Natural killer cell (primary cell): ENCODE results near the gene LIPG. TPM values are rescaled to one million over a fixed set of nuclear protein-coding genes. Genes with fewer than 3 reads are reported as not detected.

Experiments used
- ATAC-seq, 3 donors: fragments of 150-1000 bp in 2 of 3; fragments of 200-7000 bp in 1 of 3; cut with Tn5 transposase; 1 replicate in 1 of 3; 2 replicates in 2 of 3; pipeline ENCODE4 v1.10.0; 2021; ENCODE audit warnings: mild to moderate bottlenecking in 2 of 3, moderate library complexity in 2 of 3
- DNase-seq, 2 donors: peaks; one replicate each; pipeline versions ENCODE4 v3.0.0 to v3.0.0-alpha.2; 2013 to 2021; ENCODE audit warnings: mixed read lengths in 1 of 2
- H3K27ac ChIP-seq: one replicate; pipeline ENCODE4 v1.5.1; 2013; ENCODE audit warnings: mild to moderate bottlenecking, low read length
- H3K27me3 ChIP-seq: one replicate; pipeline ENCODE4 v1.6.1; 2013; ENCODE audit warnings: low read length; ENCODE audit not compliant: control insufficient read depth, insufficient read depth
- H3K36me3 ChIP-seq: one replicate; pipeline ENCODE4 v1.6.1; 2013; ENCODE audit warnings: low read length; ENCODE audit not compliant: control insufficient read depth, insufficient read depth
- H3K4me1 ChIP-seq: one replicate; pipeline ENCODE4 v1.6.1; 2013; ENCODE audit warnings: low read length; ENCODE audit not compliant: control insufficient read depth, insufficient read depth
- H3K4me3 ChIP-seq: one replicate; pipeline ENCODE4 v1.5.1; 2013; ENCODE audit warnings: low read length
- H3K9me3 ChIP-seq: one replicate; pipeline ENCODE4 v1.6.1; 2013; ENCODE audit warnings: low read length; ENCODE audit not compliant: control insufficient read depth, insufficient read depth
- H3K27ac Mint-ChIP-seq, 2 donors: one replicate each; pipeline ENCODE4 v1.8.0; 2022; ENCODE audit warnings: mild to moderate bottlenecking in 2 of 2, mixed read lengths in 2 of 2, moderate library complexity in 1 of 2
- H3K27me3 Mint-ChIP-seq, 2 donors: one replicate each; pipeline ENCODE4 v1.8.0; 2022; ENCODE audit warnings: low read depth in 2 of 2, mixed read lengths in 2 of 2
- H3K36me3 Mint-ChIP-seq: one replicate; pipeline ENCODE4 v1.8.0; 2022; ENCODE audit warnings: mixed read lengths
- H3K4me1 Mint-ChIP-seq, 2 donors: one replicate each; pipeline ENCODE4 v1.8.0; 2022; ENCODE audit warnings: mixed read lengths in 2 of 2
- H3K4me3 Mint-ChIP-seq: one replicate; pipeline ENCODE4 v1.8.0; 2022; ENCODE audit warnings: mild to moderate bottlenecking, moderate library complexity, mixed read lengths
- H3K9me3 Mint-ChIP-seq, 2 donors: one replicate each; pipeline ENCODE4 v1.8.0; 2022; ENCODE audit warnings: mixed read lengths in 2 of 2
- WGBS: methylation state at CpG from one replicate; pipeline ENCODE4 v1.1.7; 2013; ENCODE audit warnings: missing lambda C conversion rate; ENCODE audit not compliant: insufficient coverage; 5-methylcytosine and 5-hydroxymethylcytosine counted together
- intact Hi-C: fragments of 100-400 bp; cut with micrococcal nuclease; formaldehyde crosslinking; loops from one replicate; pipeline ENCODE4 v1.14.2; 2022
- total RNA-seq, 4 donors: library from RNA; stranded (reverse); fragments of 120-200 nt in 1 of 4; gene quantifications; one replicate each; pipeline versions ENCODE4 v1.2.3 to v1.2.4, GENCODE V29; 2013 to 2022
- TF ChIP-seq, protein P1 (sequence below): fragments of 200-600 bp; IDR thresholded peaks from one replicate; pipeline ENCODE4 v1.8.0; 2022; ENCODE audit warnings: antibody characterized with exemption

Gene LIPG
- total RNA-seq, 3 donors from 2014 or later (not counting 1 experiment from before 2014, with no cell fraction given) = 0.48 TPM; not detected in 2

DNA sequence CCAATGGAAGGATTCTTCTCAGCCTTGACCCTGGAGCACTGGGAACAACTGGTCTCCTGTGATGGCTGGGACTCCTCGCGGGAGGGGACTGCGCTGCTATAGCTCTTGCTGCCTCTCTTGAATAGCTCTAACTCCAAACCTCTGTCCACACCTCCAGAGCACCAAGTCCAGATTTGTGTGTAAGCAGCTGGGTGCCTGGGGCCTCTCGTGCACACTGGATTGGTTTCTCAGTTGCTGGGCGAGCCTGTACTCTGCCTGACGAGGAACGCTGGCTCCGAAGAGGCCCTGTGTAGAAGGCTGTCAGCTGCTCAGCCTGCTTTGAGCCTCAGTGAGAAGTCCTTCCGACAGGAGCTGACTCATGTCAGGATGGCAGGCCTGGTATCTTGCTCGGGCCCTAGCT, 28.8 kb downstream of the LIPG start:
- Mint-ChIP-seq H3K36me3 (no peaks in the 10 kb centered on the region), H3K4me3 (no peak overlapping the region), H3K4me1 (no peaks in the 10 kb centered on the region), H3K9me3 (no peaks in the 10 kb centered on the region), H3K27ac (no peak overlapping the region), H3K27me3 (peaks cover 4 to 16% of the 10 kb centered on the region in 2 donors)
- 91% methylated on average over 10 of the region's 10 CpGs for WGBS
- intact Hi-C loops = no loop called here
- H3K27me3 ChIP-seq = no peaks in the 10 kb centered on the region
- no peaks in the 10 kb centered on the region for H3K36me3 ChIP-seq
- H3K4me3 ChIP-seq = no peak overlapping the region
- H3K4me1 ChIP-seq = no peaks in the 10 kb centered on the region
- TF ChIP-seq, protein P1, sequence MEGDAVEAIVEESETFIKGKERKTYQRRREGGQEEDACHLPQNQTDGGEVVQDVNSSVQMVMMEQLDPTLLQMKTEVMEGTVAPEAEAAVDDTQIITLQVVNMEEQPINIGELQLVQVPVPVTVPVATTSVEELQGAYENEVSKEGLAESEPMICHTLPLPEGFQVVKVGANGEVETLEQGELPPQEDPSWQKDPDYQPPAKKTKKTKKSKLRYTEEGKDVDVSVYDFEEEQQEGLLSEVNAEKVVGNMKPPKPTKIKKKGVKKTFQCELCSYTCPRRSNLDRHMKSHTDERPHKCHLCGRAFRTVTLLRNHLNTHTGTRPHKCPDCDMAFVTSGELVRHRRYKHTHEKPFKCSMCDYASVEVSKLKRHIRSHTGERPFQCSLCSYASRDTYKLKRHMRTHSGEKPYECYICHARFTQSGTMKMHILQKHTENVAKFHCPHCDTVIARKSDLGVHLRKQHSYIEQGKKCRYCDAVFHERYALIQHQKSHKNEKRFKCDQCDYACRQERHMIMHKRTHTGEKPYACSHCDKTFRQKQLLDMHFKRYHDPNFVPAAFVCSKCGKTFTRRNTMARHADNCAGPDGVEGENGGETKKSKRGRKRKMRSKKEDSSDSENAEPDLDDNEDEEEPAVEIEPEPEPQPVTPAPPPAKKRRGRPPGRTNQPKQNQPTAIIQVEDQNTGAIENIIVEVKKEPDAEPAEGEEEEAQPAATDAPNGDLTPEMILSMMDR = no peak
- H3K9me3 ChIP-seq = no peaks in the 10 kb centered on the region
- DNase-seq (no peak), ATAC-seq (no peak)
- H3K27ac ChIP-seq = no peak overlapping the region

DNA sequence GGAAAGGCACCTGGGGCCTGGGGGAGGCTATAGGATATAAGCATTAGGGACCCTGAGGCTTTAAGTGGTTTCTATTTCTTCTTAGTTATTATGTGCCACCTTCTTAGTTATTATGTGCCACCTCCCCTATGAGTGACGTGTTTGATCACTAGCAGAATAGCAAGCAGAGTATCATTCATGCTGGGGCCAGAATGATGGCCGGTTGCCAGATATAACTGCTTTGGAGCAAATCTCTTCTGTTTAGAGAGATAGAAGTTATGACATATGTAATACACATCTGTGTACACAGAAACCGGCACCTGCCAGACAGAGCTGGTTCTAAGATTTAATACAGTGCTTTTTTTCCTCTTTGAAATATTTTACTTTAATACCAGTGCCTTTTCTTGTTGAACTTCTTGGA, 29.4 kb downstream of the LIPG start:
- no peak overlapping the region for H3K4me3 ChIP-seq
- H3K36me3 ChIP-seq = no peaks in the 10 kb centered on the region
- H3K4me1 ChIP-seq = no peaks in the 10 kb centered on the region
- Mint-ChIP-seq H3K9me3 (no peaks in the 10 kb centered on the region), H3K36me3 (no peaks in the 10 kb centered on the region), H3K4me1 (no peaks in the 10 kb centered on the region), H3K27ac (no peak overlapping the region), H3K4me3 (no peak overlapping the region), H3K27me3 (peaks cover 4 to 16% of the 10 kb centered on the region in 2 donors)
- TF ChIP-seq, protein P1 = no peak
- ATAC-seq = no peak
- intact Hi-C loops = no loop called here
- WGBS = 92% methylated on average over 3 of the region's 3 CpGs
- no peak overlapping the region for H3K27ac ChIP-seq
- no peaks in the 10 kb centered on the region for H3K27me3 ChIP-seq
- DNase-seq = no peak
- H3K9me3 ChIP-seq = no peaks in the 10 kb centered on the region

DNA sequence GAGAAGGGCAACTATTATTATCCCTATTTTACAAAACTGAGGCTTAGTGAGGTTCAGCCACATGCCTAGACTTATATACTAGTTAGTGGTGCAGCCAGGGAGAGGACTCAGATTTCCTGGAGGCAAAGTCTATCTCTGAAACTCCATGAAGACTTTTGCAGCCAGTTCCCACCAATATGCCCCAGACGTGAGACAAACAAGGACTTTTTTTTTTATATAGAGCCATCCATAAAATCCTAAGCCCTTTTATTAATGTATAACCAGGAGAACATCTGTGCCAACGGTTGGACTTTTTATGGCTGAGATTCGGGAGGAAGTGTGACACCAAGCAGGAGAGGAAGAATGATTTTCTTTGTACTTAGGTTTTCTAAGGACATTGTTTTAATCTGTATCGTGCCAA, 29.9 kb downstream of the LIPG start:
- H3K9me3 ChIP-seq = no peaks in the 10 kb centered on the region
- no peaks in the 10 kb centered on the region for H3K4me1 Mint-ChIP-seq
- ATAC-seq = no peak
- no peaks in the 10 kb centered on the region for H3K27me3 ChIP-seq
- no peaks in the 10 kb centered on the region for H3K4me1 ChIP-seq
- intact Hi-C loops = no loop called here
- TF ChIP-seq, protein P1 = no peak
- peaks cover 6 to 16% of the 10 kb centered on the region in 2 donors for H3K27me3 Mint-ChIP-seq
- 60% methylated on average over 4 of the region's 4 CpGs for WGBS
- no peaks in the 10 kb centered on the region for H3K9me3 Mint-ChIP-seq
- DNase-seq = no peak
- no peaks in the 10 kb centered on the region for H3K36me3 Mint-ChIP-seq
- H3K4me3 ChIP-seq = no peak overlapping the region
- no peaks in the 10 kb centered on the region for H3K36me3 ChIP-seq
- no peak overlapping the region for H3K4me3 Mint-ChIP-seq
- H3K27ac Mint-ChIP-seq = no peak overlapping the region
- no peak overlapping the region for H3K27ac ChIP-seq

DNA sequence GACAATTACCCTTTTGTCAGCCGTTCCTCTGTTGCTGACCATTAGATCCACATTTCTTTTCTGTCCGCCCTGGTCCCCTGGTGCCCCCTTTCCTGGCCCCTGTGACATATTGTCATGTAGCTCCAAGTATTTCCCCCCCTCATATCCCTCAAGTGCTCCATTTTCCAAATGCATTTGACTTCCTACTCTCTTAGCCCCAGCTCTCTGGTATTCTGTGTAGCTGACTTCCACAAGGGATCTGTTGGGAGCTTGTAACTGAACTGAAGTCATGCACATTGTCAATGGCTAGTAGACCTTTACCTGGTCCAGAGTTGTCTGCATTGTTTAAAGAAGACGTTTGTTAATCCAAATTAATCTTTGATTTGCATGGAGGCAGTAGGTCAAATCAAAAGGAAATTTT, 34.8 kb downstream of the LIPG start:
- Mint-ChIP-seq H3K27me3 (peaks cover 11 to 31% of the 10 kb centered on the region in 2 donors), H3K4me1 (peaks cover 0 to 3% of the 10 kb centered on the region in 2 donors), H3K36me3 (no peaks in the 10 kb centered on the region), H3K4me3 (no peak overlapping the region), H3K27ac (no peak overlapping the region), H3K9me3 (no peaks in the 10 kb centered on the region)
- TF ChIP-seq, protein P1 = no peak
- Histone ChIP-seq H3K9me3 (no peaks in the 10 kb centered on the region), H3K27ac (no peak overlapping the region), H3K36me3 (no peaks in the 10 kb centered on the region), H3K27me3 (no peaks in the 10 kb centered on the region), H3K4me1 (no peaks in the 10 kb centered on the region), H3K4me3 (no peak overlapping the region)
- DNase-seq = no peak
- ATAC-seq = no peak
- WGBS = 91% methylated on average over 3 of the region's 3 CpGs
- intact Hi-C loops = no loop called here
